Aorta (tissue), 5 donors: ENCODE results near the gene COA1. TPM values are rescaled to one million over a fixed set of nuclear protein-coding genes. Genes with fewer than 3 reads are reported as not detected.

Experiments
- ATAC-seq: fragments of 200-7000 bp; cut with Tn5 transposase; one replicate; pipeline ENCODE4 v1.9.1; 2022; ENCODE audit warnings: moderate library complexity; ENCODE audit not compliant: low FRiP score
- DNase-seq, 2 donors: peaks; one replicate each; pipeline ENCODE4 v3.0.0-alpha.2; 2020
- H3K27ac ChIP-seq, 2 donors: one replicate each; pipeline ENCODE4 v1.5.1; 2013; ENCODE audit warnings: low read length in 2 of 2, mild to moderate bottlenecking in 2 of 2, moderate library complexity in 2 of 2, control low read depth in 1 of 2, inconsistent platforms in 1 of 2, low read depth in 1 of 2
- H3K27me3 ChIP-seq, 2 donors: one replicate each; pipeline ENCODE4 v1.6.1; 2013; ENCODE audit warnings: control low read depth in 1 of 2, low read length in 1 of 2, mild to moderate bottlenecking in 1 of 2, moderate library complexity in 1 of 2; ENCODE audit not compliant: insufficient read depth in 2 of 2, control insufficient read depth in 1 of 2
- H3K36me3 ChIP-seq, 2 donors: one replicate each; pipeline ENCODE4 v1.6.1; 2013; ENCODE audit warnings: control low read depth in 1 of 2, low read length in 1 of 2, mild to moderate bottlenecking in 1 of 2; ENCODE audit not compliant: insufficient read depth in 2 of 2, control insufficient read depth in 1 of 2
- H3K4me1 ChIP-seq, 2 donors: one replicate each; pipeline ENCODE4 v1.6.1; 2013; ENCODE audit warnings: low read length in 2 of 2, control low read depth in 1 of 2, mild to moderate bottlenecking in 1 of 2, moderate library complexity in 1 of 2; ENCODE audit not compliant: insufficient read depth in 2 of 2, control insufficient read depth in 1 of 2
- H3K4me3 ChIP-seq, 2 donors: one replicate each; pipeline ENCODE4 v1.5.1; 2013; ENCODE audit warnings: low read length in 2 of 2, control low read depth in 1 of 2, mild to moderate bottlenecking in 1 of 2
- H3K9me3 ChIP-seq: one replicate; pipeline ENCODE4 v1.6.1; 2013; ENCODE audit warnings: mild to moderate bottlenecking, low read length; ENCODE audit not compliant: control insufficient read depth
- WGBS, 2 donors: extraction: QIAGEN DNeasy Blood & Tissue Kit; methylation state at CpG; one replicate each; pipeline ENCODE4 v1.1.7; 2013; 5-methylcytosine and 5-hydroxymethylcytosine counted together
- intact Hi-C, 2 donors: fragments of 100-400 bp; cut with DNase I; formaldehyde crosslinking; loops; one replicate each; pipeline versions ENCODE4 v1.14.2 to v1.15.0; 2022
- polyA plus RNA-seq, 2 donors: library from polyadenylated mRNA; stranded (reverse); fragments of 200-250 nt; gene quantifications; one replicate each; pipeline ENCODE4 v1.2.3, GENCODE V29; 2013
- total RNA-seq, 2 donors: library from RNA; stranded (reverse); fragmentation: NEBNext Ultra II Directional; extraction: Animal tissue kit (Norgen Biotek cat#: 25700); gene quantifications; one replicate each; pipeline ENCODE4 v1.2.1, GENCODE V29; 2021
- donor health status: healthy with polysubstance abuse.
- donor health status: Bipolar disorder and iron deficiency.
- donor health status: DM: no; HTN: no; CAD: no.
- donor health status: DM: no; HTN: no; CAD: no.
- donor health status: DM: yes; HTN: yes; CAD: no.

The COA1 gene
- total and polyA plus RNA-seq, 4 donors = 36.5 to 57.2 (median 51.5) TPM

DNA sequence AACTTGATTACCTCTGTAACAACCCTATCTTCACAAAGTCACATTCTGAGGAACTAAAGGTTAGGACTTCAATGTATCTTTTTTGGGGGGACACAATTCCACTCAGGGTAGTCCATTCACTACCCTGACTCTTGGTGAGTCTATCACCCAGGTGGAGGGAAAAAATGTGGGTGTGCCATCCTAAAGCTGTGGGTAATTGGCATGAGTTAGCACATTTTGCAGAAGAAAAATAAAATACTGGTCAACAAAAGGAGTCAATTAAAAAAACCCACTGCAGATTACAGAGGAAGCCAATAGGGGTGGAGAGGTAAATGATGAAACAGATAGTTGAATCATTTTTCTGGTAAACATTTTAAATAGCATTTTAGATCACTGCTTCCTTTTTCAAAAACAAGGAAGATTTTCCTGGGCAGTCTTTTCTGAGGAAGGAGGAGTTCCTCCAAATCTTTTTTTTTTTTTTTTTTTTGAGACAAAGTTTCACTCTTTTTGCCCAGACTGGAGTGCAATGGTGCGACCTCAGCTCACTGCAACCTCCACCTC lies 24.0 kb upstream of the COA1 start:
- WGBS, 2 donors = 87 to 91% methylated on average over 1 of the region's 1 CpG
- H3K4me1 ChIP-seq = no peaks in the 10 kb centered on the region
- no peak for DNase-seq
- no peaks in the 10 kb centered on the region for H3K27me3 ChIP-seq
- no peak overlapping the region for H3K27ac ChIP-seq
- ATAC-seq = no peak
- H3K4me3 ChIP-seq = no peak overlapping the region
- H3K36me3 ChIP-seq = no peaks in the 10 kb centered on the region
- H3K9me3 ChIP-seq = no peaks in the 10 kb centered on the region
- intact Hi-C loops = no loop called here

DNA sequence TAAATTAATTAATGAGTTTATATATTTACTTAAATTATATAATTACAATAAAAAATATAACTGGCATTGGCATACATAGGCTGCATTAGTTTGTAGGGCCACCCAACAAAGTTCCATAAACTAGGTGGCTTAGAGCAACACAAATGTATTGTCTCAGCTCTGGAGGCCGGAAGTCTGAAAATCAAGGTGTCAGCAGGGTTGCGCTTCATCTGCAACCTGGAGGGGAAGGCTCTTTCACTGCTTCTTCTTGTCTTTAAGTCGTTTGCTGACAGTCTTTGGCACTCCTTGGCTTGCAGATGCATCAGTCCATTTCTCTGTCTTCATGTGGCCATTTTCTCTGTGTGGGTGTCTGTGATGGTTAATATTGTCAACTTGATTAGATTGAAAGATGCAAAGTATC lies 23.1 kb upstream of the COA1 start:
- no peaks in the 10 kb centered on the region for H3K4me1 ChIP-seq
- 78 to 81% methylated on average over 3 of the region's 3 CpGs for WGBS, 2 donors
- H3K9me3 ChIP-seq = no peaks in the 10 kb centered on the region
- DNase-seq (no peak), ATAC-seq (no peak)
- no peaks in the 10 kb centered on the region for H3K27me3 ChIP-seq
- H3K36me3 ChIP-seq = no peaks in the 10 kb centered on the region
- H3K27ac ChIP-seq = no peak overlapping the region
- intact Hi-C loops = no loop called here
- H3K4me3 ChIP-seq = no peak overlapping the region

DNA sequence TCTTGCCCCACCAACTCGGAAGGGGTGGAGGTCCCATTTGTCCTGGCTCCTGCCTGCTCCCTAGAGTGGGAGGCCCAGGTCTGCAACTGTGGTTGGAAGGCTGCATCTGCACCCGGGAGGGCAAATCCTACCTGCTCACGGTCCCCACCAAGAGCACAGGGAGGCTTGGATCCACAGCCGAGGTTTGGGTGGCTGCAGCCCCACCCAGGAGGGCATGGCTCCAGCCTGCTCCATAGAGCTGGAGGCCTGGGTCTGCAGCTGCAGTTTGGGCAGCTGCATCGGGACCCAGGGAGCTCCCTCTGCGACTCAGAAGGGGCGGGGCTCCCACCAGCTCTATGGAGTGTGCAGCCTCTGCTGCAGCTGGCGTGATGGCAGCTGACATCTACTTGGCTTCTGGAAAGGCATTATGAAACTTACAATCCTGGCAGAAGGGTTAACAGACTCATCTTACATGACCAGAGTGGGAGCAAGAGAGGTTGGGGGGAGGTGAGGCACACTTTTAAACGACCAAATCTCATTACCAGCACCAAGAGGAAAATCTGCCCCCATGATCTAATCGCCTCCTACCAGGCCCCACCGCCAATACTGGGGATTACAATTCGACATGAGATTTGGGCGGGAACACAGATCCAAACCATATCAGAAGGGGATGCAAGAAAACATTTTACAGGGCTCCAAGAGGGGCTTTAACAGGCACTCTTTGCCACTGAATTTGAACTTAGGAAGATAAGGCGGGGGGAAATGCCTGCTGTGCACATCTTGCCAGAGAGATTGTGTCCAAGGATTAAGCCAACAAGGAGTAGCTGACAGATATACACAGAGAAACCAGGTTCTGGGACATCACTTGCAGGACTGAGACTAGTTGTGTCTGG lies 20.9 kb upstream of the COA1 start:
- no peak for DNase-seq
- Histone ChIP-seq H3K27me3 (no peaks in the 10 kb centered on the region), H3K4me3 (no peak overlapping the region), H3K36me3 (no peaks in the 10 kb centered on the region), H3K9me3 (no peaks in the 10 kb centered on the region), H3K4me1 (no peaks in the 10 kb centered on the region), H3K27ac (no peak overlapping the region)
- ATAC-seq = no peak
- intact Hi-C loops = no loop called here
- 75 to 76% methylated on average over 14 of the region's 14 CpGs for WGBS, 2 donors

DNA sequence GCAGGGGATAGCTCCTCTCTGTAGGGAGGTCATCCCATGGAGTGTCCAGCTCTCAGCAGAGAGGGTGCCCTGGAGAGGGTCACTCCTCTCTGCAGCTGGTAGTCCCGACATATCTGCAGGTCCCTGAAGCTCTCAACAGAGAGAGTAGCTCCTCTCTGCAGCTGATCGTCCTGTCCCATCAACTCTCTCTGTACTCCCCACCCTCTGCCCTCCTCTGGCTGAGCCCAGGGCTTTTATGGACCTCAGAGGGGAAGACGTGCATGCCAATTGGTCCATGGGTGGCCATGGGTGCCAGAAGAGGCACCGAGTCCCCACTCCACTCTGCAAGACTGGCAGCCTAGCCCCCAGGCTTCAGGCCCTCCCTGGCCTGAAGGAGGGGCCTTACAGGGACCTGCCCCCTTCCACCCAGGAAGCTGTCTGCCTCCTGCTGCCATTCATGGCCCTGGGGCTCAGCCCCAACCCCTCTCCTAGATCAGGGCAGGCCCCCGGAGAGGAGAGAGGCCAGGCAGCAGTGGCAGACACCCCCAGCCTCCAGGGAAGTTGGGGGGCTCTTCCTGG lies 20.1 kb upstream of the COA1 start:
- H3K27ac ChIP-seq = no peak overlapping the region
- no peaks in the 10 kb centered on the region for H3K9me3 ChIP-seq
- no peaks in the 10 kb centered on the region for H3K27me3 ChIP-seq
- H3K4me1 ChIP-seq = no peaks in the 10 kb centered on the region
- 70 to 76% methylated on average over 5 of the region's 5 CpGs for WGBS, 2 donors
- H3K36me3 ChIP-seq = no peaks in the 10 kb centered on the region
- no peak overlapping the region for H3K4me3 ChIP-seq
- DNase-seq (no peak), ATAC-seq (no peak)
- intact Hi-C loops = no loop called here

DNA sequence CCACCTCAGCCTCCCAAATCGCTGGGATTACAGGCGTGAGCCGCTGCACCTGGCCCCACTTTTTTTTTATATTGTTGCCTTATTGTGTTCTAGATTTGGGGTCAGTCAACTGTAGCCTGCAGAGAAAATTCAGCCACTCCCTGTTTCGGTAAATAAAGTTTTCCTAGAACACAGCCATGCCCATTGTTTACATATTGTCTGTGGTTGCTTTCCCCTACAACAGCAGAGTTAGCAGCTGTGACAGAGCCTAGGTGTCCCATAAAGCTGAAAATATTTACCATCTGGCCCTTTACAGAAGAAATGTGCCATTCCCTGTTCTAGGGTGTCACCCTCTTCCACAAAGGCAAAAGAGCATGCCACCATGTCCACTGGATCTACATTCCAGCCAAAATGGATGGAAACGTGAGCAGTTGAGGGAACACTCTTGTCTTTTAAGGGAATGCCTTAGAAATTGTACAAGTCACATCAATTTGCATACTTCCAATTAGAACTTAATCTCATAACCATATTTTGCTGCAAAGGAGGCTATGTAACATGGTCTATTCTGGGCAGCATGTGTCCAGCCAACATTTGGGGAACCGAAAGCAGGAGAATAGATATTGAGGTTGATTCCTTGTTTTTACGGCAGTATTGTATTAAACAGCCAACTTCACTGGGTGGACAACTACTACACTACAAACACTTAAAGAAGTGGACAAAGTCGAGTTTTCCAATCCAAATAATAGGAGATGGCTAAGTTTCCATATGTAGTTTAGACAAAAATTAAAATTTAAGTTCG lies 18.2 kb upstream of the COA1 start:
- DNase-seq = no peak
- ATAC-seq = no peak
- H3K4me1 ChIP-seq = no peaks in the 10 kb centered on the region
- H3K9me3 ChIP-seq = no peaks in the 10 kb centered on the region
- H3K4me3 ChIP-seq = no peak overlapping the region
- H3K27ac ChIP-seq = no peak overlapping the region
- H3K27me3 ChIP-seq = no peaks in the 10 kb centered on the region
- intact Hi-C loops = no loop called here
- 91 to 94% methylated on average over 9 of the region's 9 CpGs for WGBS, 2 donors
- no peaks in the 10 kb centered on the region for H3K36me3 ChIP-seq

DNA sequence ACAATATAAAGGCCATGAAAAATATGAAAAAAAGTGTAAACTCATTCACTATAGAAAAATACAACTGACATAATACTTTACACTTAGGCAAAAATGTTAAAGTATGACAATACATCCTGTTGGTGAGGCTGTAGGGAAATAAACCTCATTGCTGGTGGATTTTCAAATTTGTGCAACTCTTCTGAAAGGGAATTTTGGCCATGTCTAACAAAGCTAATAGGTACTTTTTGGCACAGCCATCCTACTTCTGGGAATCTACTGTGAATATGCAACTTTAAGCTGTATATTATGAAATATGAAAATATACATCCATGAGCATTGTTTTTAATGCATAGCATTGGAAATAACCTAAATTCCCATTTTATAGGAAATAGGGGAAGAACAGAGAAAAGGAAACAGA lies 13.4 kb upstream of the COA1 start:
- Histone ChIP-seq H3K27me3 (no peaks in the 10 kb centered on the region), H3K36me3 (no peaks in the 10 kb centered on the region), H3K4me1 (no peaks in the 10 kb centered on the region), H3K9me3 (no peaks in the 10 kb centered on the region), H3K27ac (no peak overlapping the region), H3K4me3 (no peak overlapping the region)
- ATAC-seq = no peak
- intact Hi-C loops = no loop called here
- no peak for DNase-seq

DNA sequence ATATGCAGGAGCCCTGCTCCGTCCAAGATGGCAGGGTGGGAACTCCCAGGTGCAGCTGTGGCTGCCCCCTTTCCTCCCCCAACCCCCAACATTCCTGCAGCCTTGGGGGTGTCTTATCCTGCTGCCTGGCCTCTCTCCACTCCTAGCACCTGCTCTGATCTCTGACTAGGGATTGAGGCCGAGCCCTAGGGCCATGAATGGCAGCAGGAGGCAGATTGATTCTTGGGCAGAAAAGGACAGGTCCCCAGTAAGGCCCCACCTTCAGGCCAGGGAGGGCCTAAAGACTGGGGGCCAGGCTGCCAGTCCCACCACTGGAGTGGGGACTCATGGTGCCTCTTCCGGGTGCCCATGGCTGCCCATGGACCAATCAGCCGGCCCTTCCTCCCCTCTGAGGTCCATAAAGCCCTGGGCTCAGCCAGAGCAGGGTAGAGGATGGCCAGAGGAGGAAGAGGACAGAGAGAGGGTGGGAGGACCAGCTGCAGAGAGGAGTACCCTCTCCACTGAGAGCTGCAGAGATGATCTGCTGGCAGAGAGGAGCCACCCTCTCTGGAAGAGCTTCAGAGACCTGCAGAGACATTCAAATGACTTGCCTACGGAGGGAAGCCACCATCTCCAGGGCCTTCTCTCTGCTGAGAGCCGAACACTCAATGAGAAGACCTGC lies 8.3 kb upstream of the COA1 start:
- Histone ChIP-seq H3K4me1 (no peaks in the 10 kb centered on the region), H3K27ac (no peak overlapping the region), H3K27me3 (no peaks in the 10 kb centered on the region), H3K36me3 (no peaks in the 10 kb centered on the region), H3K9me3 (no peaks in the 10 kb centered on the region), H3K4me3 (no peak overlapping the region)
- intact Hi-C loops = loop anchor here in 1 of 2 donors (10.0 kb wide), 1 partner anchor 97 kb away; no protein-coding TSS in a partner anchor
- ATAC-seq (no peak), DNase-seq (no peak)
- WGBS, 2 donors = 86 to 91% methylated on average over 6 of the region's 6 CpGs

DNA sequence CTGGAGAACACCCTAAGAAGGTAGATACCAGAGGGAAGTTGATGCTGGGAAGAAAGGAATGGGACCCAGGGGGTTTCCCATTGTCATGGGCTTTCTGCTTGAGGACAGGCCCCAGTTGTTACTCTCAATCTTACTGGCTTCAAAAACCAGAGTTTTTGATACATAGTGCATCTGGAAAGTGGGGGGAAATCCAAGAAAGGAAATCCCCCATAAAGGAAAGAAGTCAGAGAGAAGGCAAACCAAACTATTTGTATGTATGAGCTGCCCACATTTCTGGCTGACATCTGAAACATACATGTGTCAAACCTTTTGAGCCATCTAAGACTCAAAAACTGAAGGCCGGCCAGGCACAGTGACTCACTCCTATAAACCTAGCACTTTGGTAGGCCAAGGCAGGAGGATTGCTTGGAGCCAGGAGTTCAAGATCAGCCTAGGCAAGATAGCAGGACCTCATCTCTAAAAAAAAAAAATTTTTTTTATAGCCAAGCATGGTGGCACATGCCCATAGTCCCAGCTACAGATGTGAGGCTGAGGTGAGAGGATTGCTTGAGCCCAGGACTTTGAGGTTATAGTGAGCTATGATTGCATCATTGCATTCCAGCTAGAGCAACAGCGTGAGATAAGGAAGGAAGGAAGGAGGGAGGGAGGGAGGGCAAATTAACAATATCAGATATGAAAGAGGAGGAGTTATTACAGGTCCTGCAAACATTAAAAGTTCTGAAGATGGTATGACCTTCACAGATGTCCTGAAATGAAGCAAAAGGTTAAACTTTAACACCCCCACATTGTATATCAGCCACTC lies 6.7 kb upstream of the COA1 start:
- DNase-seq (no peak), ATAC-seq (no peak)
- WGBS, 2 donors = 56 to 57% methylated on average over 2 of the region's 2 CpGs
- no peaks in the 10 kb centered on the region for H3K36me3 ChIP-seq
- intact Hi-C loops = loop anchor here in 1 of 2 donors (10.0 kb wide), 1 partner anchor 99 kb away; no protein-coding TSS in a partner anchor
- no peaks in the 10 kb centered on the region for H3K9me3 ChIP-seq
- no peak overlapping the region for H3K27ac ChIP-seq
- H3K27me3 ChIP-seq = no peaks in the 10 kb centered on the region
- no peaks in the 10 kb centered on the region for H3K4me1 ChIP-seq
- no peak overlapping the region for H3K4me3 ChIP-seq
